SU-DHL-6 (cell line): ENCODE measurements around the gene HSD17B12.

ENCODE experiments used
- H2AFZ ChIP-seq: fragments of 200-600 bp; sonication (generic); 2 replicates; pipeline ENCODE4 v1.6.1; 2014; ENCODE audit warnings: low read depth, mild to moderate bottlenecking, moderate library complexity, mixed read lengths, antibody characterized with exemption, low read length; ENCODE audit not compliant: severe bottlenecking
- H3F3A ChIP-seq: fragments of 200-600 bp; shearing (Covaris generic); 2 replicates; pipeline ENCODE4 v1.6.0; 2016; ENCODE audit warnings: antibody characterized with exemption, mild to moderate bottlenecking; ENCODE audit not compliant: insufficient read depth
- H3K27ac ChIP-seq: fragments of 200-600 bp; sonication (generic); 2 replicates; pipeline ENCODE4 v1.5.1; 2016; ENCODE audit warnings: low read depth, mild to moderate bottlenecking, low read length, moderate library complexity, mixed read lengths
- H3K27me3 ChIP-seq: fragments of 200-600 bp; sonication (generic), shearing (Covaris generic); 2 replicates; pipeline ENCODE4 v1.6.0; 2014; ENCODE audit warnings: mild to moderate bottlenecking, low read length
- H3K36me3 ChIP-seq: fragments of 200-600 bp; sonication (generic); 2 replicates; pipeline ENCODE4 v1.6.1; 2014; ENCODE audit warnings: mild to moderate bottlenecking, low read length, mixed read lengths
- H3K4me2 ChIP-seq: fragments of 300-600, 200-600 bp; shearing (Covaris generic), sonication (generic); 2 replicates; pipeline ENCODE4 v1.6.0; 2014; ENCODE audit warnings: low read length, low read depth, mild to moderate bottlenecking; ENCODE audit not compliant: poor library complexity, severe bottlenecking
- H3K4me3 ChIP-seq: fragments of 200-600 bp; sonication (generic); 2 replicates; pipeline ENCODE4 v1.5.1; 2014; ENCODE audit warnings: antibody characterized with exemption, low read length, mild to moderate bottlenecking, mixed read lengths; ENCODE audit not compliant: insufficient read depth, poor library complexity, severe bottlenecking
- H3K79me2 ChIP-seq: fragments of 200-600 bp; sonication (generic); 2 replicates; pipeline ENCODE4 v1.6.1; 2014; ENCODE audit warnings: mild to moderate bottlenecking, low read length, moderate library complexity; ENCODE audit not compliant: insufficient read depth
- H3K9ac ChIP-seq: fragments of 200-600 bp; sonication (generic); 2 replicates; pipeline ENCODE4 v1.7.0; 2014; ENCODE audit warnings: mild to moderate bottlenecking, low read length
- H3K9me2 ChIP-seq: fragments of 200-600 bp; sonication (generic); replicated peaks from 2 replicates; pipeline ENCODE4 v1.6.1; 2014; ENCODE audit warnings: low read length; ENCODE audit not compliant: insufficient read depth
- H3K9me3 ChIP-seq: fragments of 200-600 bp; sonication (generic); 2 replicates; pipeline ENCODE4 v1.6.1; 2014; ENCODE audit warnings: low read length, mixed read lengths; ENCODE audit not compliant: insufficient read depth
- H4K20me1 ChIP-seq: fragments of 200-600 bp; sonication (generic); 2 replicates; pipeline ENCODE4 v1.6.1; 2014; ENCODE audit warnings: low read depth, mild to moderate bottlenecking, antibody characterized with exemption, low read length, moderate library complexity, mixed read lengths
- CTCF ChIP-seq: fragments of 200-600 bp; sonication (generic); IDR thresholded peaks from one replicate; pipeline ENCODE4 v1.5.1; 2017; ENCODE audit warnings: antibody characterized with exemption, mild to moderate bottlenecking, low read length, moderate library complexity; ENCODE audit not compliant: insufficient read depth, poor library complexity, severe bottlenecking
- EZH2phosphoT487 ChIP-seq: fragments of 200-600 bp; sonication (generic), shearing (Covaris generic); conservative IDR thresholded peaks from 2 replicates; pipeline ENCODE4 v1.6.1; 2018; ENCODE audit warnings: mild to moderate bottlenecking, antibody characterized with exemption, low read length, moderate library complexity, mixed read lengths

HSD17B12 gene

GRCh38 chr11:43688394-43688793 lies 7.9 kb downstream of the HSD17B12 start:
- Histone ChIP-seq H3K79me2 (peaks cover 96% of the 10 kb centered on the region), H3K27me3 (no peaks in the 10 kb centered on the region), H3K9me2 (no peaks in the 10 kb centered on the region), H4K20me1 (no peaks in the 10 kb centered on the region), H3K27ac (no peak overlapping the region), H3K9ac (no peak overlapping the region), H3F3A (peaks cover 6% of the 10 kb centered on the region; the same call in 1 of the 2 replicates), H3K9me3 (no peaks in the 10 kb centered on the region), H3K4me2 (no peak overlapping the region), H3K4me3 (no peak overlapping the region), H2AFZ (no peak overlapping the region), H3K36me3 (peaks cover 9% of the 10 kb centered on the region)
- TF ChIP-seq CTCF: no peak
- TF ChIP-seq EZH2phosphoT487: no peak

- H3K9me2 ChIP-seq: no peaks in the 10 kb centered on the region
- peaks cover 3% of the 10 kb centered on the region; the same call in 1 of the 2 replicates for H3K36me3 ChIP-seq
- H2AFZ ChIP-seq: no peak overlapping the region
- TF ChIP-seq EZH2phosphoT487: no peak
- no peak for TF ChIP-seq CTCF
- peaks cover 97% of the 10 kb centered on the region for H3K79me2 ChIP-seq
- H3F3A ChIP-seq: peaks cover 6% of the 10 kb centered on the region; the same call in 1 of the 2 replicates
- H3K4me2 ChIP-seq: no peak overlapping the region
- H3K9ac ChIP-seq: no peak overlapping the region
- H3K4me3 ChIP-seq: no peak overlapping the region
- H3K27ac ChIP-seq: no peak overlapping the region
- H3K27me3 ChIP-seq: no peaks in the 10 kb centered on the region
- H4K20me1 ChIP-seq: no peaks in the 10 kb centered on the region
- no peaks in the 10 kb centered on the region for H3K9me3 ChIP-seq
Observed at GRCh38 chr11:43689167-43689566, 8.6 kb downstream of the HSD17B12 start.

- TF ChIP-seq CTCF (no peak), EZH2phosphoT487 (no peak)
- no peak overlapping the region for H3K9ac ChIP-seq
- H3F3A ChIP-seq: peaks cover 6% of the 10 kb centered on the region; the same call in 1 of the 2 replicates
- no peaks in the 10 kb centered on the region for H3K9me3 ChIP-seq
- H3K4me3 ChIP-seq: no peak overlapping the region
- H3K9me2 ChIP-seq: no peaks in the 10 kb centered on the region
- peak overlapping the region; percentile 18 for H3K27ac ChIP-seq
- H3K36me3 ChIP-seq: no peaks in the 10 kb centered on the region
- H3K4me2 ChIP-seq: peak overlapping the region; percentile 30
- no peaks in the 10 kb centered on the region for H3K27me3 ChIP-seq
- no peak overlapping the region for H2AFZ ChIP-seq
- H4K20me1 ChIP-seq: no peaks in the 10 kb centered on the region
- peaks cover 95% of the 10 kb centered on the region for H3K79me2 ChIP-seq
Observed at GRCh38 chr11:43690929-43691725, 10.6 kb downstream of the HSD17B12 start.
